Measurements from ENCODE around the gene CDC14A. TPM values are rescaled to one million over a fixed set of nuclear protein-coding genes. Genes with fewer than 3 reads are reported as not detected.

CDC14A gene
- total RNA-seq, 1 donor from 2014 or later: 0.79 TPM

- FAIRE-seq: no peak
- H3K4me3 ChIP-seq (ENCODE audit: low read depth, low read length): no peak overlapping the region
- H3K36me3 ChIP-seq (ENCODE audit: control insufficient read depth, insufficient read depth, low read length): no peaks in the 10 kb centered on the region
- DNase-seq (ENCODE audit: low read depth): no peak
- TF ChIP-seq, protein P1, sequence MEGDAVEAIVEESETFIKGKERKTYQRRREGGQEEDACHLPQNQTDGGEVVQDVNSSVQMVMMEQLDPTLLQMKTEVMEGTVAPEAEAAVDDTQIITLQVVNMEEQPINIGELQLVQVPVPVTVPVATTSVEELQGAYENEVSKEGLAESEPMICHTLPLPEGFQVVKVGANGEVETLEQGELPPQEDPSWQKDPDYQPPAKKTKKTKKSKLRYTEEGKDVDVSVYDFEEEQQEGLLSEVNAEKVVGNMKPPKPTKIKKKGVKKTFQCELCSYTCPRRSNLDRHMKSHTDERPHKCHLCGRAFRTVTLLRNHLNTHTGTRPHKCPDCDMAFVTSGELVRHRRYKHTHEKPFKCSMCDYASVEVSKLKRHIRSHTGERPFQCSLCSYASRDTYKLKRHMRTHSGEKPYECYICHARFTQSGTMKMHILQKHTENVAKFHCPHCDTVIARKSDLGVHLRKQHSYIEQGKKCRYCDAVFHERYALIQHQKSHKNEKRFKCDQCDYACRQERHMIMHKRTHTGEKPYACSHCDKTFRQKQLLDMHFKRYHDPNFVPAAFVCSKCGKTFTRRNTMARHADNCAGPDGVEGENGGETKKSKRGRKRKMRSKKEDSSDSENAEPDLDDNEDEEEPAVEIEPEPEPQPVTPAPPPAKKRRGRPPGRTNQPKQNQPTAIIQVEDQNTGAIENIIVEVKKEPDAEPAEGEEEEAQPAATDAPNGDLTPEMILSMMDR (IDR thresholded peaks at IDR 0.05; ENCODE audit: insufficient read depth, low read length, severe bottlenecking): no peak
- no peaks in the 10 kb centered on the region for H3K27me3 ChIP-seq (ENCODE audit: control insufficient read depth, insufficient read depth, low read length)
Observed at GRCh38 chr1:100340494-100340893, 11.8 kb upstream of the CDC14A start.

- no peak for FAIRE-seq
- no peak for DNase-seq (ENCODE audit: low read depth)
- TF ChIP-seq, protein P1 (IDR thresholded peaks at IDR 0.05; ENCODE audit: insufficient read depth, low read length, severe bottlenecking): no peak
- Histone ChIP-seq H3K27me3 (ENCODE audit: control insufficient read depth, insufficient read depth, low read length) (no peaks in the 10 kb centered on the region), H3K4me3 (ENCODE audit: low read depth, low read length) (no peak overlapping the region), H3K36me3 (ENCODE audit: control insufficient read depth, insufficient read depth, low read length) (no peaks in the 10 kb centered on the region)
Observed at GRCh38 chr1:100342348-100342747, 10.0 kb upstream of the CDC14A start.

- TF ChIP-seq, protein P1 (IDR thresholded peaks at IDR 0.05; ENCODE audit: insufficient read depth, low read length, severe bottlenecking): no peak
- H3K4me3 ChIP-seq (ENCODE audit: low read depth, low read length): no peak overlapping the region
- no peak for DNase-seq (ENCODE audit: low read depth)
Observed at GRCh38 chr1:100343897-100344296, 8.4 kb upstream of the CDC14A start.

GRCh38 chr1:100344774-100345173 is 7.5 kb upstream of the CDC14A start:
- no peaks in the 10 kb centered on the region for H3K36me3 ChIP-seq (ENCODE audit: control insufficient read depth, insufficient read depth, low read length)
- H3K27me3 ChIP-seq (ENCODE audit: control insufficient read depth, insufficient read depth, low read length): no peaks in the 10 kb centered on the region
- H3K4me3 ChIP-seq (ENCODE audit: low read depth, low read length): no peak overlapping the region
- TF ChIP-seq, protein P1 (IDR thresholded peaks at IDR 0.05; ENCODE audit: insufficient read depth, low read length, severe bottlenecking): no peak
- DNase-seq (ENCODE audit: low read depth): no peak
- FAIRE-seq: no peak

More at GRCh38 chr1:100343897-100344296, 8.4 kb upstream of the CDC14A start:
- Histone ChIP-seq H3K36me3 (ENCODE audit: control insufficient read depth, insufficient read depth, low read length) (no peaks in the 10 kb centered on the region), H3K27me3 (ENCODE audit: control insufficient read depth, insufficient read depth, low read length) (no peaks in the 10 kb centered on the region)
- FAIRE-seq: no peak

DNA sequence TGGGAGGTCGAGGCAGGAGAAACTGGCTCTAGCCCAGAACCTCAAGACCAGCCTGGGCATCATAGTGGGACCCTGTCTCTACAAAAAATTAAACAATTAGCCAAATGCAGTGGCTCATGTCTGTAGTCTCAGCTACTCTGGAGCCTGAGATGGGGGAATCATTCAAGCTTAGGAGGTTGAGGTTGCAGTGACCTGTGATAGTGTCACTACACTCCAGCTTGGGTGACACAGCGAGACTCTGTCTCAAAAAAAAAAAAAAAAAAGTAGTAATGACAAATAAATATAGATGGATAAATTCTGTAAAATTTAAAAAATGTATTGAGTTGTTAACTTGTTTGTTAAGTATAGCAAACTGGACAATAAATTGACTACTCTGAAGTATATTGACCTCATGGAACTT is 5.9 kb upstream of the CDC14A start:
- Histone ChIP-seq H3K27me3 (ENCODE audit: control insufficient read depth, insufficient read depth, low read length) (no peaks in the 10 kb centered on the region), H3K36me3 (ENCODE audit: control insufficient read depth, insufficient read depth, low read length) (no peaks in the 10 kb centered on the region), H3K4me3 (ENCODE audit: low read depth, low read length) (no peak overlapping the region)
- FAIRE-seq: no peak
- no peak for DNase-seq (ENCODE audit: low read depth)
- TF ChIP-seq, protein P1 (IDR thresholded peaks at IDR 0.05; ENCODE audit: insufficient read depth, low read length, severe bottlenecking): no peak
